Measurements from ENCODE around the gene RASSF5. TPM values are rescaled to one million over a fixed set of nuclear protein-coding genes. Genes with fewer than 3 reads are reported as not detected.
A peak's percentile ranks its signal among the peaks of the same experiment; 100 is the strongest.

Gene RASSF5
- total and polyA plus RNA-seq, 4 donors: 4.8 to 10.0 (median 5.5) TPM

DNA sequence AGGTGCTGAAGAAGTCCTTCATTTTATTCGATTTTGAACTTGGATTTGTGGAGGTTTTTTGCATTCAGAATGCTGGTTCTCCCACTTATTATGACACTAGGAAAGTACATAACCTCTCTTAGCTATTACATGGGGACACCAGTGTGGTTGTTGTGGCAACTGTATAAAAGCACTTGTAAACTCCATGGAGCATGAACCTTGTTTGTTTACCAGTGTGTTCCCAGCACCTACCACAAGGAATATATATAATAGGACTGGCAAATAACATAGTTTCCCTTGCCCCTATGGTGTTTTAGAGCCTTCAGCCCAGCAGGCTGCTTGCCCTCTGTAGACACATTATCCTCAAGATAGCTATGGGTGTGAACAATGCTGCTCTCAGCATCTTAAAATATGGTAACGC, 43.1 kb downstream of the RASSF5 start:
- Histone ChIP-seq H3K4me1 (ENCODE audit: control insufficient read depth in 4 of 4, insufficient read depth in 4 of 4, low read length in 3 of 4) (peaks cover 0 to 19% (median 10%) of the 10 kb centered on the region in 4 donors), H3K9ac (ENCODE audit: low read depth in 1 of 2, low read length in 2 of 2) (no peak overlapping the region), H3K27ac (ENCODE audit: low read depth in 1 of 2, low read length in 2 of 2) (no peak overlapping the region), H3K27me3 (ENCODE audit: control insufficient read depth in 4 of 4, insufficient read depth in 4 of 4, low read length in 3 of 4) (no peaks in the 10 kb centered on the region), H3K36me3 (ENCODE audit: control insufficient read depth in 4 of 4, insufficient read depth in 3 of 4, low read depth in 1 of 4, low read length in 3 of 4) (no peaks in the 10 kb centered on the region), H3K9me3 (ENCODE audit: control insufficient read depth in 4 of 4, low read length in 3 of 4) (no peaks in the 10 kb centered on the region), H3K4me3 (ENCODE audit: low read depth in 1 of 3, low read length in 3 of 3) (no peak overlapping the region)
- TF ChIP-seq NR2F2 (IDR thresholded peaks at IDR 0.05) (no peak), FOXA2 (IDR thresholded peaks at IDR 0.05) (no peak), EGR1 (IDR thresholded peaks at IDR 0.05; ENCODE audit: low read depth in 2 of 2) (no peak), HNF4G (IDR thresholded peaks at IDR 0.05) (no peak), GABPA (IDR thresholded peaks at IDR 0.05 in 1 of 2, conservative IDR thresholded peaks at IDR 0.05 in 1 of 2) (no peak), FOXA1 (IDR thresholded peaks at IDR 0.05) (no peak)
- TF ChIP-seq, protein P1, sequence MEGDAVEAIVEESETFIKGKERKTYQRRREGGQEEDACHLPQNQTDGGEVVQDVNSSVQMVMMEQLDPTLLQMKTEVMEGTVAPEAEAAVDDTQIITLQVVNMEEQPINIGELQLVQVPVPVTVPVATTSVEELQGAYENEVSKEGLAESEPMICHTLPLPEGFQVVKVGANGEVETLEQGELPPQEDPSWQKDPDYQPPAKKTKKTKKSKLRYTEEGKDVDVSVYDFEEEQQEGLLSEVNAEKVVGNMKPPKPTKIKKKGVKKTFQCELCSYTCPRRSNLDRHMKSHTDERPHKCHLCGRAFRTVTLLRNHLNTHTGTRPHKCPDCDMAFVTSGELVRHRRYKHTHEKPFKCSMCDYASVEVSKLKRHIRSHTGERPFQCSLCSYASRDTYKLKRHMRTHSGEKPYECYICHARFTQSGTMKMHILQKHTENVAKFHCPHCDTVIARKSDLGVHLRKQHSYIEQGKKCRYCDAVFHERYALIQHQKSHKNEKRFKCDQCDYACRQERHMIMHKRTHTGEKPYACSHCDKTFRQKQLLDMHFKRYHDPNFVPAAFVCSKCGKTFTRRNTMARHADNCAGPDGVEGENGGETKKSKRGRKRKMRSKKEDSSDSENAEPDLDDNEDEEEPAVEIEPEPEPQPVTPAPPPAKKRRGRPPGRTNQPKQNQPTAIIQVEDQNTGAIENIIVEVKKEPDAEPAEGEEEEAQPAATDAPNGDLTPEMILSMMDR (IDR thresholded peaks at IDR 0.05; ENCODE audit: low read depth, low read length, missing input control): no peak
- TF ChIP-seq, protein P2, sequence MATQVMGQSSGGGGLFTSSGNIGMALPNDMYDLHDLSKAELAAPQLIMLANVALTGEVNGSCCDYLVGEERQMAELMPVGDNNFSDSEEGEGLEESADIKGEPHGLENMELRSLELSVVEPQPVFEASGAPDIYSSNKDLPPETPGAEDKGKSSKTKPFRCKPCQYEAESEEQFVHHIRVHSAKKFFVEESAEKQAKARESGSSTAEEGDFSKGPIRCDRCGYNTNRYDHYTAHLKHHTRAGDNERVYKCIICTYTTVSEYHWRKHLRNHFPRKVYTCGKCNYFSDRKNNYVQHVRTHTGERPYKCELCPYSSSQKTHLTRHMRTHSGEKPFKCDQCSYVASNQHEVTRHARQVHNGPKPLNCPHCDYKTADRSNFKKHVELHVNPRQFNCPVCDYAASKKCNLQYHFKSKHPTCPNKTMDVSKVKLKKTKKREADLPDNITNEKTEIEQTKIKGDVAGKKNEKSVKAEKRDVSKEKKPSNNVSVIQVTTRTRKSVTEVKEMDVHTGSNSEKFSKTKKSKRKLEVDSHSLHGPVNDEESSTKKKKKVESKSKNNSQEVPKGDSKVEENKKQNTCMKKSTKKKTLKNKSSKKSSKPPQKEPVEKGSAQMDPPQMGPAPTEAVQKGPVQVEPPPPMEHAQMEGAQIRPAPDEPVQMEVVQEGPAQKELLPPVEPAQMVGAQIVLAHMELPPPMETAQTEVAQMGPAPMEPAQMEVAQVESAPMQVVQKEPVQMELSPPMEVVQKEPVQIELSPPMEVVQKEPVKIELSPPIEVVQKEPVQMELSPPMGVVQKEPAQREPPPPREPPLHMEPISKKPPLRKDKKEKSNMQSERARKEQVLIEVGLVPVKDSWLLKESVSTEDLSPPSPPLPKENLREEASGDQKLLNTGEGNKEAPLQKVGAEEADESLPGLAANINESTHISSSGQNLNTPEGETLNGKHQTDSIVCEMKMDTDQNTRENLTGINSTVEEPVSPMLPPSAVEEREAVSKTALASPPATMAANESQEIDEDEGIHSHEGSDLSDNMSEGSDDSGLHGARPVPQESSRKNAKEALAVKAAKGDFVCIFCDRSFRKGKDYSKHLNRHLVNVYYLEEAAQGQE (IDR thresholded peaks at IDR 0.05): no peak
- 84% methylated on average over 2 of the region's 2 CpGs for WGBS
- DNase-seq (ENCODE audit: low spot score): no peak

DNA sequence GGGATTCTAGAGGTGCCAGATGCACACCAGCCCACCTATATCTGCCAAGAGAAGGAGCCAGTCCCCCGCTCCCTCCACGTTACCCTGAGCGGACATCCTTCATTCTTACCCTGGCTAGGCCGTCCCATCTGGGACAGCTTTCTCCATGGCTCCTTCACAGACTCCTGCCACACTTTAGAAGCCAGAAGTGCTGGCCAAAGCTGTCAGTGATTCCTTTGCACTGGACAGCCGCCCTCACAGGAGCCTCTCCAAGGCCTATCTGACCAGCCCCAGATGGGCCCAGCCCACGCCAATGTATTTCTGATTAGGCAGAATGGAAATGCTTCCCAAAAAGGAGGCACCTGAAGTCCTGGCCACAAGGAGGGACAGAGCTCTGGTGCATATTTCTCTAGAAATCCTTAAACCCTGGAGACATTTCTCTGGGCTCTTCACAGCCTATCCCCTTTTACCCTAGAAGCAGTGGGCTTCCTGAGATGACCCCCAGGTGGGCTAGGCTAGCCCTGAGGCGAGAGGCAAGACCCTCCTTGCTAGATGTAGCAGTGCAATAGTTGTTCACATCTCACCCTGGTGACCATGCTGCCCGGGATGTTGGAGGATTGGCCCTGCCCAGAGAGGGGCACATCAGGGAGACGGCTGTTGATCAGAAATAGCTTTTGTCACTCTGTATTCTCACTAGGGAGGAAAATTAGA, 44.1 kb downstream of the RASSF5 start:
- 95% methylated on average over 9 of the region's 9 CpGs for WGBS
- H3K27ac ChIP-seq (ENCODE audit: low read depth in 1 of 2, low read length in 2 of 2): peak overlapping the region in 1 of 2 donors; percentile 21

DNA sequence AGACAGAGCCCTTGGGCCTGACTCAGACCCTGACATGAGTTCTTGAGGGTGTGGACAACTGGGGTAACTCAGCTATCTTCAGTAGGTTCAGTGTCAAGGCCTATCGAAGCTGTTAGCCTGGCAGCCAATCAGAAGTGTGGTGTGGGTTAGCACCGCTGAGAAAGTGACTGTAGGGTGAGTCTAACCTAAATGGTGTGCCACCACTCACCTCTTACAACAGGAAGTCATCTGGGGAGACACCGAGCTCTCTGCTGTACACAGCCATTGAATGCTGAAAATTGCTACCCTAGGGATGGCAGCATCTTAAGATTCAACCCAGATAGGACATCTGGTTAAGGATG, 44.6 kb downstream of the RASSF5 start:
- Histone ChIP-seq H3K9me3 (ENCODE audit: control insufficient read depth in 4 of 4, low read length in 3 of 4) (no peaks in the 10 kb centered on the region), H3K9ac (ENCODE audit: low read depth in 1 of 2, low read length in 2 of 2) (no peak overlapping the region), H3K4me3 (ENCODE audit: low read depth in 1 of 3, low read length in 3 of 3) (no peak overlapping the region), H3K27me3 (ENCODE audit: control insufficient read depth in 4 of 4, insufficient read depth in 4 of 4, low read length in 3 of 4) (no peaks in the 10 kb centered on the region), H3K36me3 (ENCODE audit: control insufficient read depth in 4 of 4, insufficient read depth in 3 of 4, low read depth in 1 of 4, low read length in 3 of 4) (no peaks in the 10 kb centered on the region), H3K4me1 (ENCODE audit: control insufficient read depth in 4 of 4, insufficient read depth in 4 of 4, low read length in 3 of 4) (peaks cover 5 to 31% (median 22%) of the 10 kb centered on the region in 4 donors), H3K27ac (ENCODE audit: low read depth in 1 of 2, low read length in 2 of 2) (no peak overlapping the region)
- WGBS: 92% methylated on average over 3 of the region's 3 CpGs
- DNase-seq (ENCODE audit: low spot score): no peak
- TF ChIP-seq, protein P2 (IDR thresholded peaks at IDR 0.05): no peak
- no peak for TF ChIP-seq RXRA (IDR thresholded peaks at IDR 0.05)
- no peak for TF ChIP-seq FOXA1 (IDR thresholded peaks at IDR 0.05)
- TF ChIP-seq, protein P3, sequence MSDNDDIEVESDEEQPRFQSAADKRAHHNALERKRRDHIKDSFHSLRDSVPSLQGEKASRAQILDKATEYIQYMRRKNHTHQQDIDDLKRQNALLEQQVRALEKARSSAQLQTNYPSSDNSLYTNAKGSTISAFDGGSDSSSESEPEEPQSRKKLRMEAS (IDR thresholded peaks at IDR 0.05): no peak
- TF ChIP-seq GABPA (IDR thresholded peaks at IDR 0.05 in 1 of 2, conservative IDR thresholded peaks at IDR 0.05 in 1 of 2): no peak
- no peak for TF ChIP-seq YY1 (IDR thresholded peaks at IDR 0.05)
- TF ChIP-seq, protein P4, sequence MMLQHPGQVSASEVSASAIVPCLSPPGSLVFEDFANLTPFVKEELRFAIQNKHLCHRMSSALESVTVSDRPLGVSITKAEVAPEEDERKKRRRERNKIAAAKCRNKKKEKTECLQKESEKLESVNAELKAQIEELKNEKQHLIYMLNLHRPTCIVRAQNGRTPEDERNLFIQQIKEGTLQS (IDR thresholded peaks at IDR 0.05): no peak
- no peak for TF ChIP-seq FOXA2 (IDR thresholded peaks at IDR 0.05)
- no peak for TF ChIP-seq HNF4A (conservative IDR thresholded peaks at IDR 0.05)
- no peak for TF ChIP-seq JUND (IDR thresholded peaks at IDR 0.05)

More for the DNA sequence above, 44.1 kb downstream of the RASSF5 start:
- no peak overlapping the region for H3K4me3 ChIP-seq (ENCODE audit: low read depth in 1 of 3, low read length in 3 of 3)
- H3K36me3 ChIP-seq (ENCODE audit: control insufficient read depth in 4 of 4, insufficient read depth in 3 of 4, low read depth in 1 of 4, low read length in 3 of 4): no peaks in the 10 kb centered on the region
- peaks cover 5 to 29% (median 20%) of the 10 kb centered on the region in 4 donors for H3K4me1 ChIP-seq (ENCODE audit: control insufficient read depth in 4 of 4, insufficient read depth in 4 of 4, low read length in 3 of 4)
- H3K9me3 ChIP-seq (ENCODE audit: control insufficient read depth in 4 of 4, low read length in 3 of 4): no peaks in the 10 kb centered on the region
- no peak overlapping the region for H3K9ac ChIP-seq (ENCODE audit: low read depth in 1 of 2, low read length in 2 of 2)
- TF ChIP-seq, protein P4 (IDR thresholded peaks at IDR 0.05): no peak
- DNase-seq (ENCODE audit: low spot score): no peak
- H3K27me3 ChIP-seq (ENCODE audit: control insufficient read depth in 4 of 4, insufficient read depth in 4 of 4, low read length in 3 of 4): no peaks in the 10 kb centered on the region
